Central memory CD4-positive, alpha-beta T cell (primary cell): ENCODE results near the gene IL11RA.
A peak's percentile ranks its signal among the peaks of the same experiment; 100 is the strongest.

Experiments used
- DNase-seq: peaks from one replicate; pipeline ENCODE4 v3.0.0; 2022
- total RNA-seq, 3 experiments: gene quantifications; one replicate each; lab custom pipeline; 2026; lab: John Stamatoyannopoulos, UW

Gene IL11RA
- total RNA-seq: 1.9 to 29.3 (median 15.3) reads per million in 3 experiments

- no peak for DNase-seq
Measured at GRCh38 chr9:34651876-34652601, at the start of gene IL11RA. IL11RA (plus strand) TSS chr9:34652185; CDS start chr9:34655218, 3,033 bp downstream.

DNA sequence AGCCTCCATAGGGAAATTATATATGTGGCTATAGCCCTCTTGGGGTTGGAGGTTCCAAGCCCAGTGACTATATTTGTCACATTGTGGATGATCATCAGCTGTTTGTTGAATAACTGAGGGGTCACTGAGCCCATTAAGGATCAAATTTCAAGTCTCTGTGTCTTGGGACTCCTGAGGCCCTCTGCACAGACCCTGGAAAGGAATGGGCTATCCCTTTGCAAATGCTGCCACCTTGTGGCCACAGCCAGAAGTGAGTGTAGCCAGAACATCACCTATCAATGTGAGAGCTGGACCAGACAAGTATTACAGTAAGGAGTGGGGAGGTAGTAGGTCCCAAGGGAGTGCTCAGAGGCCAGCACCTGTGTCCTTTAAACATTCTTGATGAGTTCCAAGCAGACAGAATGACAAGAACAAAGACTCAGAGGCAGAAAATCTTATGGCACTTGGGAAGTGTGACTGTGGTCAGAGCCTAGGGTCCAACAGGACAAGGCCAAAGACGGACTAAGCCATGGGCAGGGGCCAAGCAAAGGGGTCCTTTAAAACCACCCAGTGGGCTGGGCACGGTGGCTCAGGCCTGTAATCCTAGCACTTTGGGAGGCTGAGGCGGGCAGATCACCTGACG lies 48.3 kb upstream of the IL11RA start:
- peak; percentile 66 for DNase-seq

- no peak for DNase-seq
Measured at GRCh38 chr9:34606190-34606589, 45.8 kb upstream of the IL11RA start.

GRCh38 chr9:34606905-34607304 lies 45.1 kb upstream of the IL11RA start:
- DNase-seq: no peak

DNA sequence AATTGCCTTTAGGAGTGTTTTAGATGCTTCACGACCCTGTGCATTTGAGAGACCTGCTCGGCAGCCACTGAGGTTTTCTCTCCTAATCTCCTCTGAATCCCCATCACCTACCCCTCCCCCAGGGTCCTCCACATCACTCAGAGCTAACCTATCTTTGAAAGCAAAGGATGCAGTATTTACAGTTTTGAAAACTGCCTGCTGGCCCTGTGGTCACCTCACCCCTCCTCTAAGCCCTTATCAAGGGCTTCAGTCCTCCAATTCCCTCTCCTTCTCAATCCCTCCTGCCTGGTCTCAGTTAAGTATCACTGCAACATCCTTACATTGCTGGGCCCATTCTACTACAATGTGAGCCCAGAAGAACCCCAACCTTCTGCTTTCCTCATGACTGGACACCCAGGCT lies 44.7 kb upstream of the IL11RA start:
- DNase-seq: no peak

DNA sequence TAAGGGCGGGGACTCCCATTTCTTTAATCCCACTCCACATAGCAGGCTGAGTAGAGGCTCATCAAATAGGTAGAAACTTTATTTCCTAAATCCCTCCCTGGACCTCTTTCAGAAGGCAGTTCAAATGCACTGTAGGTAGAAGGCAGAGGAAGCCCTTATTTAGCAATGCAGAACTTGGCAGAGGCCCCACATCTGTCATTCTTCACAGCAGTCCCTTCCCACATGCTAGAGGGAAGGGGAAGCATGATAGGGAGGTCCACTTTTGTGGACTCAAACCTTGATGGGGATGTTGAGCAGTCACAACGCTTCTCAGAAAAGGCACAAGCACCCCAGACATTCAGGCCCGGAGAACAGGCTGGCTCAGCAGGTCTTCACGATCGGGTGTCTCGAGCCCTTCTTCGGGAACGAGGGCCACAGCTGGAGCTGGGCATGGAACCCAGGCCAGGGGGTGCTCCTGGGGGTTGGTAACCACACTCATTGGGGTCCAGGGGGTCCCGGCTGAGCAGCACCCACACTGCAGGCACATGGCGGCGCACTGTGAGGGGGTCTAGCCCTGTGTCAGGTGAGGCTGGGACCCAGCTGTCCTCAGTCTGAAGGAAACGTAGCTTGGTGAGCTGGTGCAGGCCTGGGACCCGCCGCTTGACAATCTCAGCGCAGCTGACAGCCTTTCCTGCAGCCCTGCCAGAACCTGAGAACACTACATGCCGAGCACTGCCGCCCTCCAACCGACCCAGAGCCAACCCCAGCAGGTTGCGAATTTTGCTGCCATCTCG lies 41.4 kb upstream of the IL11RA start:
- no peak for DNase-seq

- no peak for DNase-seq
Measured at GRCh38 chr9:34611251-34611810, 40.7 kb upstream of the IL11RA start.

DNA sequence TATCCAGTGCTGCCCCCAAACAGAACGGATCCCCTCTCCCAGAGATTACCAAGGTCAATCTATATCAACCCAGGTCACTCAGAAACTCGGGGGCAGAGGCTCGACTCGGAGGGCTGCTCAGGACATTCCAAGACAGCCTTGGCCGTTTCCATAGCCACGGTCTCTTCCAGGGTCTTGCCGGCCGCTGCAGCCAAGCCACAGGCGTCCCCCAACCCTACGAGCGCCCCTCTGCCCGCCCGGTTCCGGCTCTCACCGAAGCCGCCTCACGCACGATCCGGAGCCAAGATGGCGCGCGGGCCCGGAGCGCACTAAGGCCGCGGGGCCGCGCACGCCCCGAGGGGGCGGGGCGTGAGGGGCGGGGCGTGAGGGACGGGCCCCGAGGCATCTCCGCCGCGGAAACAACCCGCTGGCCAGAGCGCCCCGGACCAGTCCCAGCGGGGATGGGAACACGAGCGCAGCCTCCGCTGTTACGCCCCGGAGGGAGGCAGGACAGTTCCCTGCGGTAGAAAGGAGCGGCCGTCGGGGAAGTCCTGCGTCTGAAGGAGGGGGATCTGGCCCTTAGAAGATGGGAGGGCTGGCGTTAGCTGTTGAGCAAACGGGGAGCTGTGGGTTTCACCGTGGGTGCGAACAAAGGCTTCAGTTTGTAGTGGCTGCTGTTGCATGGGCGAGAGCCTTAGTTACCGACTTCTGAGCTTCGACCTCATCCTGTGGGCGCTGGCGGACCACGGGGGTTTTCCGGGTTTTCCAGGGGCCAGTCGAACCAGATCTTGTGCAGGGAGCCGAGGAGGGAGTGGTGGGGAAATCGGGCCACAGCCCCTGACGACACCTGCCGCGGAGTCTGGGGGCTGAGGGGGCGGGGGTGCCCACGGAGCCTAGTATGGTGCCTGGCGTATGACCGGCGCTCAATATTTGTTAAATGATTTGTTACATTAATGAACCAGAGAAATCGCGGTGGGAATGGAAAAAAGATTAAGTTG lies 39.9 kb upstream of the IL11RA start, which contains the start of gene RPP25L:
RPP25L (minus strand) TSS at position 287 of the 977 bp plus-strand sequence. CDS start 801 bp downstream, outside the sequence.
- DNase-seq: peak; percentile 81

GRCh38 chr9:34612788-34613390 lies 39.1 kb upstream of the IL11RA start:
- peak; percentile 57 for DNase-seq

DNA sequence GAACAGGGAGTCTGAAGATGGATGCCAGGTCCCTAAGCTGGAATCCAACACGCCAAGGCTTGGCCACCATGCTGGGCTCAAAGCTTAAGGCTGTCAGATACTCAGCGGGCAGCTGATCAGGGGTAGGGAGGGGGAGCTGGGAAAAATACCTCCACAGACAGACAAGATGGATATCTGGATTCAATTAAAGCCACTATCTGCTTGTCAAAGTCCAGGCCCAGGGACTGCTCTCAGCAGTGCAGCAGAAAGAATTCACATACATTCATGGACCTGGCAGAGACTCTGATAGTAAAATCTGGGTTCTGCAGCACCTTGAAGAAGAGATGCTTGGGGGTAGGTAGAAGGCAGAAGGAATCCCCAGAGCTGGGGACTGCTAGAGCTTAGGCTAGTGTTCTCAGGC lies 36.9 kb upstream of the IL11RA start:
- no peak for DNase-seq

DNA sequence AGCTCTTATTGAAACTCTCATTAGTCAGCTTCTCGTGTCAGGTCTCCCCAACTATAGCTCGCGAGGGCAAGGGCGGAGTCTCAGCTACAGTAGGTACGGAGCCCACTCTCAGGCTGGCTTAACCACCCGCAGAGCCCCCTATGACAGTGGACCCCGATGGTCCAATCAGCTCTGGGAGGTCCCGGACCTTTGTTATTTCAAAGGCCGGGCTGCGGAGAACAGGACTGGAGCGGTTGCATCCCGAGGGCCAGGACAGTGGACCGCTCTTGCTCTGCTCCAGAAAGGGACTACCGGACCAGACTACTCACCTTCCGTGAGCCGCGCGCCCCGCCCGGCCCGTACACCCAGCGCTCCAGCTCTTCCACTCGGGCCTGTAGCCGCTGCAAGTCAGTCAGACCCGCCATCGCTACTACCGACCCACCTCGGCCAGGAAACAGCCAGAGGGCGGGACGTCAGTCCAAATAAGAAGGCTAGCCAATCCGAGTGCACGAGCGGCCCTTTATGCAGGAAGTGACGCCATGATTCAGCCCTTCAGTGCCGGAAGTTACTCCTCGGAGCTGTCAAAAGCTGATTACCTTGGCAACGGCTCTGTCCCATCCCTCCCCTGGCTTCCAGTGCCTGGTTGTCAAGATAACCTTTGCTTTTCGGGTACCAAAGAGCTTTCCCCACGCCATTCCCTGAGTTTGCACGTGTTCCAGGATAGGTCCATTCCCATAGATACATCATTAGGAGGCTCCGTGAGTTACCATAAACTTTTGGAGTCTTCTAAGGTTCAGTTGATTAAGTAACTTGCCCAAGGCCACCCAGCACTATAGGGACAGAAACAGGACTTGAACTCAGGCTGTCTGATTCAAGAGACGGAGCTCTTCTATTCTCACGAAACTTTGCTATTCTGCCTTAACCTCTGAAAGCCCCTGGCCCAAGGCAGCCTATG lies 31.7 kb upstream of the IL11RA start, which contains the start of gene DCTN3:
DCTN3 (minus strand) TSS at position 435 of the 934 bp plus-strand sequence; CDS start at position 404, 31 bp downstream.
- DNase-seq: peak; percentile 92

- no peak for DNase-seq
Measured at GRCh38 chr9:34623374-34624235, 28.4 kb upstream of the IL11RA start.

DNA sequence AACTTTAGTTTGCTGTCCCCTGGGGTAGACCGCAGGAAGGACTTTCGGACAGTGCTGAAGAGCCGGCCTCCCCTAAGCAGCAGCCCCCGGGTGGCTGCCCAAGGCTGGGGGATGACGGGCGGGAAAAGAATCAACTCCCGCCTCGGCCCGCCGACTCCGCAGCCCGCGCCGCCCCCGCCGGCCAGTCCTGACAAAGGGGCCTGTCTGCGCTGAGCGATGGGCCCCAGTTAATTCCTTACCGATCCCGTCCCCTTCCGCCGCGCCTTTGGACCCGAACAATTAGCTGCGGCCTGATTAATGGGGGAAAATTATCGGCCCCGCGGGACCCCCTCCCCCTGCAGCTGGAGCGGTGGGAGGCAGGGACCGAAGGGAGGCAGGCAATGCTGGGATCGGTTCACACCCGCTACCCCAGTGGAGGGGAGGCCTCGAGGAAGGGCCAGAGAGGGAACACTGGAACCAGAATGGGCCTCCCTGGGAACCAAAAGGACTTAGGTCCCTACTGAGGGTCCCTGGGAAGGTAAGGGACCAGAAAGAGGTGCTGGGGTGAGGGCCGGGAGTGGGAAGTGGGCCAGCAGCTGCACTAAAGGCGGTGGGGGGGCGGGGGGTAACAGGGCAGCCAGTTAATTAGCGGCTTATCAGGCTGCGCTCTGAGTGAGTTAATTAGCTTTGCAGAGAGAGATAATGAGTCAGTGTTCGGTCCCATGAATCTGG lies 27.4 kb upstream of the IL11RA start:
- no peak for DNase-seq

DNA sequence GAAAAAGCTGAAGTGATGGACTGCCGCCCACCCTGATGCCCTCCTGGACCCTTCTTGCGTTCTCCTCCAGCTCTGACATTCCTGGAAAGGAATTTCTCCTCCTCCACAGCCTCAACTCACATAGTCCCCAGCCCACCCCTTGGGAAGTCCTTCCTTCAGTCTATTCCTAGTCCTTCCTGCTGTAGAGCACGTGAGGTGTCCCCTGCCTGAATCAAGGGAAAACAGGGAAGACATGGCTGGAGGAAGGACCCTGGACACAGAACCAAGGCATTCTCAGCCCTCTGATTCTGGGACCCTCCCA lies 26.8 kb upstream of the IL11RA start:
- no peak for DNase-seq

DNA sequence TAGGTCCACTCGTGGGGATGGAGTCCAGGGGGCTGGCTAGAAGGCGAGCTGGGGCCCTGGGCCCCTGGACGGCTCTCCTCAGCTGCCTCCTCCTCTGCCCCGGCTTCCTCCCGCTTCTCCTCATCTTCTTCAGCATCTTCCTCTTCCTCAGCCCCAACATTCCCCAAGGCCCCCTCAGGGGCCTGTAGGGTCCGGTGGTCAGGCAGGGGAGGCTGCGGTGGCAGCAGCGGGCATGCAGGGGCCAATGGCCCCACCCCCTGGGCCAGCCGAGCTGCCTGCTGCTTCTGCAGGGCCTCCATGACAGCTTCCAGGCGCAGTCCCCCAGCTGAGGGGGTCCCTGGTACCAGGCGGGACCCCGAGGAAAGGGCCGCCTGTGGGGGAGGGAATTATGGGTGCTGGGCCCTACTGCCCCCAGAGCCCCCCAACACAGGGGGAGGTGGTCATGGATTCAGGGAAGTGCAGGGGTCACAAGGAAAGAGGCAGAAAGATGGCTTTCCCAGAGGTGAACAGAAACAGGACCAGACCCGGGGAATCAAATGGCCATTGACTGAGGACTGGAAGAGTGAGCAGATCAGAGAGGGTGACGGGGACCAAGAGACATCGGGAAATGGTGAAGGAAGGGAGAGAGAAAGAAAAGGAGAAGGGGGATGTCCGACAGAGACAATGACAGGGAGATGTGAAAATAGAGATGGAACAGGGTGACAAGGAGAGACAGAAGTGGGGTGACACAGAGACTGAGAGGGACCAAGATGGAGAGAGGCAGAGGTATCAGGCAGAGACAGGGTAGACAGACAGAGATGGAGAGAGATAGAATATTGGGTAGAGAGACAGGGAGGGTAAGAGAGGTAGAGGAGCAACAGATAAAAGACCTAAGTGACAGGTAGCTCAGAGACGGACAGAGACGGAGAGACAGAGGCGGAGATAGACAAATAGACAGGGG lies 24.0 kb upstream of the IL11RA start:
- no peak for DNase-seq

GRCh38 chr9:34628656-34629490 lies 23.1 kb upstream of the IL11RA start, which contains the start of gene ARID3C:
ARID3C (minus strand) TSS chr9:34629066; CDS start chr9:34628014, 1,052 bp downstream.
- peak; percentile 28 for DNase-seq

GRCh38 chr9:34629491-34629808 lies 22.5 kb upstream of the IL11RA start:
- DNase-seq: no peak
